ENCODE measurements around the gene ATXN10. TPM values are rescaled to one million over a fixed set of nuclear protein-coding genes. Genes with fewer than 3 reads are reported as not detected.

The ATXN10 gene
- total and polyA plus RNA-seq, 2 of the 13 experiments (the other 11 are each of a cell fraction or from before 2014, with no cell fraction given) = 60.1 to 194 TPM

DNA sequence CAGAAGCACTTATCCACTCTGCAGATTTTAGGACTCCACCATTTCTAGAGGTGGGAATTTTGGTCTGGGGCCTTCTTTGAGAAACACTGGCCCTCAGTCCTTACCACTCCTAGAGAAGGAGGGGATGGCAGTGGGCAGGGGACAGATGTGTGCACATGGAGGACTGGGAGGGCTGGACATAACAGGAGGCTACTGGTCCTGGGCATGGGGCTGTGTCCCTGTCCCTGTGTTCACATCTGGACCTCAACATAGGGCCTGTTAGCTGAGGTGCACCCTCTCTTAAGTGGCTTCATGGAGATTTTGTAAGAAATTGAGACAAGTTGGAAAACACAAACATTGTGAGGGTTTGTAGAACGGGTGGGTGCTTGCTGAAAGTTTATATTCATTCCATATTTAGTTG lies 103.4 kb downstream of the ATXN10 start:
- no peak for ATAC-seq
- no peak overlapping the region for H2AFZ ChIP-seq (ENCODE audit: low read length)
- H3K36me3 ChIP-seq (replicated peaks in 1 of 2; ENCODE audit: control insufficient read depth in 1 of 2, insufficient read depth in 2 of 2, low read length in 2 of 2) = peaks cover 2 to 22% of the 10 kb centered on the region in 2 experiments; a peak in 3 of 5 replicates
- no peak overlapping the region for H3K9ac ChIP-seq (ENCODE audit: insufficient read depth, low read depth, low read length)
- no peak for DNase-seq (ENCODE audit: low spot score)
- no peaks in the 10 kb centered on the region for H3K4me1 ChIP-seq (ENCODE audit: insufficient read depth, low read length)
- H3K79me2 ChIP-seq (ENCODE audit: insufficient read depth, low read length) = no peaks in the 10 kb centered on the region
- H3K27me3 ChIP-seq (ENCODE audit: control insufficient read depth in 1 of 2, insufficient read depth in 2 of 2, low read length in 2 of 2) = no peaks in the 10 kb centered on the region
- no peak for FAIRE-seq
- in situ Hi-C loops (cut with HindIII; ENCODE audit: extremely low pct_ligation_motif_present, low pct_unique_long_range_greater_than_20kb) = no loop called here
- 90% methylated on average over 1 of the region's 1 CpG for WGBS (ENCODE audit: low lambda C conversion rate)
- H3K9me3 ChIP-seq (ENCODE audit: low read length) = no peaks in the 10 kb centered on the region
- no peak overlapping the region for H3K4me3 ChIP-seq (replicated peaks in 1 of 3; ENCODE audit: insufficient read depth in 1 of 3, low read depth in 2 of 3, low read length in 3 of 3)
- ChIA-PET CTCF (ENCODE audit: low intra/inter-chr PET ratio, low total read pairs) (no interaction called here), POLR2A (no interaction called here)
- no TSS peak for BruUV-seq (replicated peaks)
- H3K27ac ChIP-seq (ENCODE audit: extremely low read length, insufficient read depth, low read length) = no peak overlapping the region
- TF ChIP-seq ZKSCAN8 (CRISPR knock-in tag; IDR thresholded peaks at IDR 0.05; ENCODE audit: borderline replicate concordance) (no peak), GABPA (IDR thresholded peaks at IDR 0.05; ENCODE audit: low read depth, low read length) (no peak), GABPA (CRISPR knock-in tag; IDR thresholded peaks at IDR 0.05; ENCODE audit: low read depth) (no peak), CBX1 (IDR thresholded peaks at IDR 0.05; ENCODE audit: low read depth) (no peak), ZBTB21 (CRISPR knock-in tag; IDR thresholded peaks at IDR 0.05) (no peak), FOXM1 (CRISPR knock-in tag; IDR thresholded peaks at IDR 0.05) (no peak), RBM39 (IDR thresholded peaks at IDR 0.05; ENCODE audit: low read depth, low read length, poor library complexity, severe bottlenecking) (no peak)
- intact Hi-C loops (cut with micrococcal nuclease; ENCODE audit: unreplicated experiment) = no loop called here
- H3K4me2 ChIP-seq (ENCODE audit: low read depth, low read length) = no peak overlapping the region
- H4K20me1 ChIP-seq (ENCODE audit: insufficient read depth, low read length) = no peaks in the 10 kb centered on the region

DNA sequence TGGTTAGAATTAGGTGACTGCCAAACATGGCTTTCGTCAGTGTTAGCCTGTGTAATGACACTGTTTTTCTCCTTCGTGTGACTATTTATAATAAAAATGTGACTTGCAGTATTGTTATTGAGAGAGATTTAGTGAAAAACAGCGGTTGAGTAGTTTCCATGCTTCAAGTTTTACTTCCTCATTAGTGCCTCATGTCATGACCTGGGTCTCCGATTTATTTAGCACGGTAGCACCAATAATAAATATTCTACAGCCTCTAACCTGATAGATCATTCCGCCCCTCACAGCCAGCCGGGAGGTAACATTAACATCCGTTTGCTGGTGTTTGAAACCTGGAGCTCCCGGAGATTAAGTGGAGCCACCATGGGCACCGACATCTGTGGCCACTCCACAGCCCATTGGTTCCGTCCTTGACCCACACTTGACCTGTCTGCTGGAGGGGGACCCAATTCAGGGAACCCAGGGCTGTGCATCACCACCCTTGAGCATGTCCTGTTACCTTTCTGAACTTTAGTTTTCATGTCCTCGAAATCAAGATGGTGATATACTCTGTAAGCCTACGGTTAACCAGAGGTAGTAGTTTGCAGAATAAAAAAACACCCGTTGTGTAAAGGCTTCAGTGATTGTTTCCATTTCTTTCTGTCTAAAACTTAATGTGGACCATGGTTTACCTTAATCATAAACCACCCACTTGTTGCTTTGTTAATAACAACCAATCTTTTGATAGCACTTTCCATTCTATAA lies 104.1 kb downstream of the ATXN10 start:
- Histone ChIP-seq H3K4me1 (ENCODE audit: insufficient read depth, low read length) (no peaks in the 10 kb centered on the region), H3K4me2 (ENCODE audit: low read depth, low read length) (no peak overlapping the region), H3K27ac (ENCODE audit: extremely low read length, insufficient read depth, low read length) (no peak overlapping the region), H3K79me2 (ENCODE audit: insufficient read depth, low read length) (no peaks in the 10 kb centered on the region), H3K27me3 (ENCODE audit: control insufficient read depth in 1 of 2, insufficient read depth in 2 of 2, low read length in 2 of 2) (no peaks in the 10 kb centered on the region), H3K9me3 (ENCODE audit: low read length) (no peaks in the 10 kb centered on the region), H4K20me1 (ENCODE audit: insufficient read depth, low read length) (no peaks in the 10 kb centered on the region), H3K36me3 (replicated peaks in 1 of 2; ENCODE audit: control insufficient read depth in 1 of 2, insufficient read depth in 2 of 2, low read length in 2 of 2) (peaks cover 2 to 23% of the 10 kb centered on the region in 2 experiments; a peak in 3 of 5 replicates), H3K9ac (ENCODE audit: insufficient read depth, low read depth, low read length) (no peak overlapping the region), H2AFZ (ENCODE audit: low read length) (no peak overlapping the region), H3K4me3 (replicated peaks in 1 of 3; ENCODE audit: insufficient read depth in 1 of 3, low read depth in 2 of 3, low read length in 3 of 3) (no peak overlapping the region)
- WGBS (ENCODE audit: low lambda C conversion rate) = 97% methylated on average over 14 of the region's 14 CpGs
- no TSS peak for BruUV-seq (replicated peaks)
- in situ Hi-C loops (cut with HindIII; ENCODE audit: extremely low pct_ligation_motif_present, low pct_unique_long_range_greater_than_20kb) = no loop called here
- no peak for TF ChIP-seq REST (IDR thresholded peaks at IDR 0.05; ENCODE audit: borderline replicate concordance in 1 of 2, low read depth in 1 of 2, low read length in 2 of 2)
- TF ChIP-seq ZNF576 (CRISPR knock-in tag; IDR thresholded peaks at IDR 0.05) = no peak
- TF ChIP-seq ZNF274 (CRISPR knock-in tag; IDR thresholded peaks at IDR 0.05) = no peak
- DNase-seq (ENCODE audit: low spot score) (no peak), ATAC-seq (no peak), FAIRE-seq (no peak)
- intact Hi-C loops (cut with micrococcal nuclease; ENCODE audit: unreplicated experiment) = no loop called here
- POLR2A ChIA-PET = no interaction called here
- CTCF ChIA-PET (ENCODE audit: low intra/inter-chr PET ratio, low total read pairs) = no interaction called here

Measured in HepG2 (cell line).